GM18520 (cell line): ENCODE measurements around the gene C14orf132.

Experiments used
- ATAC-seq: cut with Tn5 transposase; IDR thresholded peaks from one replicate; pipeline ENCODE4 v1.9.1; 2021; ENCODE audit not compliant: unreplicated experiment

The C14orf132 gene

DNA sequence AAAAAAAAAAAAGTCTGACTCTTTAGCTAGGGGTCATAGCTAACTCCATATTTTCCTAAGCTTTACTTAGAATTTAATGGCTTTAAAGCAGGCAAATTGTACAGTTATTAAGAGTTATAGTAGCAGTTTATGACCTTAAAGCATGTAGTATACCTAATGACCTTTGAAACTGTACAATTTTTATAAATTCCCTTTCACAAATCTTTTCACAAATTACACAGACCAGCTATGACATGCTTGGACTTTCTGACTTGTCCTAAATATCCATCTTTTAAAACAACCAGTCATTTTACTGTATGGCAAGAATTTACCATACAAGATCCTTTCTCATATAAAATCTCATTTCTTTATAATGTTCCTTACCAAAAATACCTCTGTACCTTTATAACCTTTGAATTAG is 74.8 kb downstream of the C14orf132 start:
- ATAC-seq, result no peak

- no peak for ATAC-seq
These were observed 78.1 kb downstream of the C14orf132 start for GRCh38 chr14:96117101-96117897.

GRCh38 chr14:96117960-96118359 is 78.8 kb downstream of the C14orf132 start:
- no peak for ATAC-seq

DNA sequence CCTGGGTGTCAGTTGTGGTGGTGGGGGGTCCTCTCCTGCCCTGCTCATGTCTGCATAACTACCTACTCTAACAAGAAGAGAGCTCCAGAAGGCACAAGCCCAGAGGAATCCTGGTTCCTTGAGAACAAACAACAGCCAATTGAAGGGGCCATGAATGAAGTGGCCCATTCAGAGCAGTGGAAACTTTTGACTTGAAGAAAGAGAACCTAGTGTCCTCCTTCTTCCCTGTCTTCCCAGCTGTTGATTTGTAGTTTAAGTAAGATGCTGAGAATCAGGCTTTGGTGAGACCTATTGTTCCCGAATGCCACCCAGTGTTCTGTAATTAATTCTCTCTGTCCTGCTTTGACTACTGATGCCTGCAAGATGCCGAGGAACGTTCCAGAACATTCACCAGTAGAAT is 79.2 kb downstream of the C14orf132 start:
- no peak for ATAC-seq

DNA sequence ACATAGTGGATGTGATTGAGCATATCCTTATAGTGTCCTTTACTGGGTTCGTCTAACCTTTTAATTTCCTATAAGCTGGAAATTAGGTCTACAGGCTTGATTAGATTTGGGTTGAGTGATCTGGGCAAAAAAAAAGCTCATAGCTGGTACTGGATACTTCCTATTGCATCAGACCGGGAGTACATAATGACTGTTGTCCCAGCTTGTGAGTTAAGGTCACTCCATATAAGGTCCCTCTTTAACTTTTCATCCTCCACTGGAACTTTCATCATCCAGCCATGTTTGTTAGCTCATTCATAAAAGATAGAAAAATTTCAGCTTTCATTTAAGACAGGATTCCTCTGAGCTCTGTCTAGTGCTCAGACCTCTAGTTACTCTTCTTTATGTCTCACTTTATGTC is 80.8 kb downstream of the C14orf132 start:
- no peak for ATAC-seq

- no peak for ATAC-seq
These were observed 81.2 kb downstream of the C14orf132 start for GRCh38 chr14:96120392-96120791.

DNA sequence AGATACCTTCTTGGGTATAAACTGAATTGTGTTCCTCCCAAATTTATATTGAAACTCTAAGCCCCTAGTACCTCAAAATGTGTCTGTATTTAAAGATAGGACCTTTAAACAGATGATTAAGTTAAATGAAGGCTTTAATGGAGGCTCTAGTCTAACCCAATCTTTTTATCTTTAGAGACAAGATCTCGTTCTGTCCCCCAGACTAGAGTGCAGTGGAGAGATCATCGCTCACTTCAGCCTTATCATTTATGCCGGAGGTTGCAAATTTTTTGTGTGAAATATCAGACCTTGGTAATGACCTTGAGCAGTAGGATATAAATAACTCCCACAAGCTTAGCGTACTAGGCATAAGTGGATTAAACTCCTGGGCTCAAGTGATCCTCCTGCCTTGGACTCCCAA is 81.8 kb downstream of the C14orf132 start:
- no peak for ATAC-seq

GRCh38 chr14:96121660-96122395 is 82.7 kb downstream of the C14orf132 start:
- no peak for ATAC-seq

- ATAC-seq, result no peak
These were observed 83.3 kb downstream of the C14orf132 start for GRCh38 chr14:96122496-96122895.

- ATAC-seq, result no peak
These were observed 86.4 kb downstream of the C14orf132 start for GRCh38 chr14:96125536-96125935.

DNA sequence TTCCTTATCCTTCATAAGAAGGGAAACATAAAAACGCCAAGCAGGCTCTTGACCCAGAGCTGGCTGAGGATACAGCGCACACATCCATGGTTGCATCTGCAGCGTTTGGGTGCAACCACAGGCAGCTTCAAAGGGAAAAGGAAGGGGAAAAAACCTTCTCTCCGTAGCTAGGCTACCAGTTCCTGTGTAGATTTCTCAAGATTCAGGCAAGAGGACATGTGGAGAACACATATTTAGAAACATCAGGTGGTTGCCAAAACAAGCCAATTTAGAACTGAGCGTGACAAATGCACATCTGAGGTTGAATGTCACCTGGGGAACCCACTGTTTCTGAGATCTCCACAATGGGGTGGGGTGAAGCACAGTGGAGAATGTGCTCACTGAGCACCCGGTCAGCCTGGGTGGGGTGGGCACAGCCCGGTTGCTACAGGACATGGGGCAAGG is 87.2 kb downstream of the C14orf132 start:
- no peak for ATAC-seq

GRCh38 chr14:96126783-96127271 is 87.7 kb downstream of the C14orf132 start:
- ATAC-seq, result no peak

GRCh38 chr14:96129128-96129736 is 90.1 kb downstream of the C14orf132 start:
- no peak for ATAC-seq

GRCh38 chr14:96130391-96130790 is 91.2 kb downstream of the C14orf132 start:
- no peak for ATAC-seq

DNA sequence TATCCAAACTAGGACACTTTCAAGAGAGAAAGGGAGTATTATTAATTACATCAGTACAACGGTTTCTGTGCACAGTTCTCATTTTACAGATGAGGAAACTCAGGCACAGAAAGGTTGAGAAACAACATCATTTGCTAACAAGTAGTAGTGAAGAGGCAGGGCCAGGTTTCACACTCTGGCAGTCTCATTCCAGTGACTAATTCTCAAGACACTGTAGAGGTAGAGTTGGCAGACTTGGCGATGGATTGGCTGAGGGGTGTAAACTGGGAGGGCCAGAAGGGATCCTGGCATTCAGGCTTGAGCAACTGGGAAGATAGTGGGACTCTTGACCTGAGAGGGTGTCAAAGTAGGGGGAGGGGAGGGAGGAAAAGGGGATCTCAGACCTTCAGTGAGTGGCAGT is 91.7 kb downstream of the C14orf132 start:
- no peak for ATAC-seq

GRCh38 chr14:96131836-96132235 is 92.7 kb downstream of the C14orf132 start:
- ATAC-seq, result no peak

DNA sequence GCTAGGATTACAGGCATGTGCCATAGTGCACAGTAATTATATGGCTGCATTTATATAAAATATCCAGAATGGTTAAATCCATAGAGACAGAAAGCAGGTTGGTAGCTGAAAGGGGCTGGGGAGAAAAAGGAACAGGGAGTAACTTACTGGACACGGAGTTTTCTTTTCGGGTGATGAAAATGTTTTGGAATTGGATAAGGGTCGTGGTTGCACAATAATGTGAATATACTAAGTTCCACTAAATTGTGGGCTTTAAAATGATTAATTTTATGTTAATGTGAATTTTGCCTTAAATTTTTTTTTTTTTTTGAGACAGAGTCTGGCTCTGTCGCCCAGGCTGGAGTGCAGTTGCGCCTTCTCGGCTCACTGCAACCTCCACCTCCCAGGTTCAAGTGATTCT is 95.3 kb downstream of the C14orf132 start:
- ATAC-seq, result no peak

DNA sequence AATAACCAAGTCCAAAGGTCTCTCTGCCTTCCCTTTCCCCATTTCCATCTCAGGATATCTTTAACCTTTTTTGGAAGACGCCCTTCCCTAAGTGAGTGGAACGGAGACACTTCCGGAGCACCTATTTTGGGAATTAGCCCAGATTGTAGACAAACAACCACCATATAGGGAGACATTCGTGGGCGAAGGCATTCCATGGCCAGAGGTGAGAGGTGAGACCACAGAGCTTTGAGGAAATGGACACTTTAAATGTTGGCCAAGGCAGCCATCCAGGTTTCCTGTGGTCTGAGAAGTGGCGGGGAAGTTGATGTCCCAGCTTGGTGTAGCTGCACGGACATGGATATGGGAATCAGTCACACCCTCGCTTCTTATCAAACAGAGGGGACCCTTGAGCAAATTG is 96.1 kb downstream of the C14orf132 start:
- no peak for ATAC-seq

DNA sequence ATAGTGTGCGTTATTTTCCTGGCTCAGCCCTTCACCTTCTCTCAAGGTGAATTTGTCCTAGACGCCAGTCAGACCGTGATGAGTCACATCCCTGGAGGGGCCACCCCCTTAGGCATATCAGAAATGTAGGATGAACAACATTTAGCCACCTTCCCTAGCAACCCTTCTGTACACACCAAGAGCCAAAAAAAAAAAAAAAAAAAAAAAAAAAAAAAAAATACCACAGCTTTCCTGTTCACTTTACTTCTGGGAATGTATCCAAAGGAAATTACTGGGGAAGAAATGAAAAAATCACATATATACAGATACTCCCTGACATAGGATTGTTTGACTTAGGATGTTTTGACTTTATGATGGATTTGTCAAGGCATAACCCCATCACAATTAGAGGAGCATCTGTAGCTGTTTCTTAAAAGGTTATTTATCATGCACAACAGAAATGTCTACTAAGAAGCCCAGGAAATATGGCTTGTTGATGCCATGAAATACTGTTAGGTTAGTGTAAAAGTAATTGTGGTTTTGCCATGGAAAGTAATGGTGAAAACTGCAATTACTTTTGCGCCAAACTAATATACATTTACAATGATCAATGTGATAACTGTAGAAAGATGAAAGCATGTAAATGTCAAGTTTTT is 97.3 kb downstream of the C14orf132 start:
- no peak for ATAC-seq

- ATAC-seq, result no peak
These were observed 99.1 kb downstream of the C14orf132 start for GRCh38 chr14:96138241-96138640.

DNA sequence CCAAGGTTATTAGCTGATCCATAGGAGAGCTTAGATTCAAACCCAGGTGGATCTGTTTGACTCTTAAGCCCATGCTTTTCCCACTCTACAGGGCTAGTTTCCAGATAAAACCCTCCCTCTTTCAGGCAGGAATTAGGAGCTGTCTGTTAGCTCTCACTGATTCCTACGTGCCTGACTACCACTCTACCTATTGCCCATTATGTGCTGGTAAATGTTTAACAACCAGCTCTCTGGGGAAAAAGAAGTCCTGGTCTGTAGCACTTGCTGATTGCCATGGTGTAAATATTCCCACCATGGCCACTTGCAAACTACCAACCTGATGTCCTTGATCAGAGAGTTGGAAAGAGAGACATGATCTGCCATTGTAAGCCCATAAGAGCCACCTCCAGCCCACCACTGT is 100.0 kb downstream of the C14orf132 start:
- no peak for ATAC-seq
